GM12891 (cell line): ENCODE data around the gene DLGAP1.

Experiments
- PAX5 ChIP-seq: IDR thresholded peaks from 2 replicates; pipeline ENCODE4 v1.6.1; 2011; ENCODE audit warnings: low read length, moderate library complexity, mild to moderate bottlenecking; ENCODE audit not compliant: insufficient read depth, severe bottlenecking
- POLR2A ChIP-seq: IDR thresholded peaks from 2 replicates; pipeline ENCODE4 v1.6.1; 2011; ENCODE audit warnings: low read depth, low read length, control low read depth
- POLR2AphosphoS5 ChIP-seq: IDR thresholded peaks from 2 replicates; pipeline ENCODE4 v1.6.1; 2011; ENCODE audit warnings: low read depth, low read length, control low read depth
- POU2F2 ChIP-seq: IDR thresholded peaks from 2 replicates; pipeline ENCODE4 v1.6.1; 2011; ENCODE audit warnings: low read depth, mild to moderate bottlenecking, control low read depth, low read length, moderate library complexity
- TAF1 ChIP-seq: IDR thresholded peaks from 2 replicates; pipeline ENCODE4 v1.6.1; 2011; ENCODE audit warnings: low read depth, low read length, control low read depth

DNA sequence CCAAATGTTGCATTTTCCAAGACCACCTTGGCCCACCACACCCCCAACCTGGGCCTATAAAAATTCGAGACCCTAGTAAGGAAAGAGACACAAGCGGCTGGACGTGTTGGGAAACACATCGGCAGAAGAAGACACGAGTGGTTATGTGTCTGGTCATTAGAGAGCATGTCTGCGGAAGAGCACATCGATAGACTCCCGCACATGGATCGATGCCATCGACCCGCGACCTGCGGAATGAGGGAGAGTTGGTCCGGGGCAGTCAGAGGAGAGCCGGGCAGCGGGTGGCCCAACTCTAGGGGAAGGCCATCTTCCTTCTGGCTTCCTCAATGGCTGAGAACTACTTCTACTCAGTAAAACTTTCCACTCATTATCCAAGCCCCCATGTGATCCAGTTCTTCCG lies 785.7 kb downstream of the DLGAP1 start:
- TF ChIP-seq POLR2A, result no peak
- no peak for TF ChIP-seq POLR2AphosphoS5
- TF ChIP-seq TAF1, result no peak
- no peak for TF ChIP-seq PAX5
- TF ChIP-seq POU2F2, result no peak
